Neural cell (in vitro differentiated cells): ENCODE results near the gene FRK.

Experiments used
- EP300 ChIP-seq: fragments of 450-650 bp; conservative IDR thresholded peaks from 2 replicates; pipeline ENCODE4 v1.6.1; 2014; ENCODE audit warnings: antibody characterized with exemption, mild to moderate bottlenecking, moderate library complexity; ENCODE audit not compliant: poor library complexity, severe bottlenecking
- EZH2 ChIP-seq: fragments of 200-600, 300-800 bp; shearing (Covaris generic), sonication (generic); IDR thresholded peaks from 2 replicates; pipeline ENCODE4 v1.6.1; 2014; ENCODE audit warnings: antibody characterized with exemption, low read length, borderline replicate concordance, mild to moderate bottlenecking; ENCODE audit not compliant: insufficient read depth, poor library complexity, severe bottlenecking
- TAF1 ChIP-seq: IDR thresholded peaks from 2 replicates; pipeline ENCODE4 v1.6.1; 2012; ENCODE audit warnings: low read depth
- TF ChIP-seq, protein P1 (sequence below): fragments of 450-650 bp; IDR thresholded peaks from 2 replicates; pipeline ENCODE4 v1.5.1; 2014; ENCODE audit warnings: antibody characterized with exemption, mild to moderate bottlenecking, moderate library complexity; ENCODE audit not compliant: poor library complexity, severe bottlenecking

DNA sequence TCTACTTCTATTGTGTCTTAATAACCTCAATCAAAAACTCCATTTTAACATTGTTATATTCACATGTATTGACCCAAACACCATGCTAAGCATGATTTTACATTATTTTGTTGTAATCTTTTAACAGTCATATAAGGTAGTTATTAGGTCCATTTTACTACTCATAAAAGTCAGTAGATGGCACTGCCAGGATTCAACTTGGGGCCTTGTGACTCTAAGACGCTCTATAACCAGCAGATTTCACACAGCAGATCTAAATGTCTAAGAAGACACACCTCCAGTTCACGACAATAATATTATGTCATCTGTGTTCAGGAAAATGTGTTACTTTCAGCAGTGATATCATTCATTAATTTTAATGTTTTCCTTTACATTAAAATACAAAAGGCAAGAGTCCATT, 88.0 kb downstream of the FRK start:
- no peak for TF ChIP-seq EP300
- TF ChIP-seq, protein P1, sequence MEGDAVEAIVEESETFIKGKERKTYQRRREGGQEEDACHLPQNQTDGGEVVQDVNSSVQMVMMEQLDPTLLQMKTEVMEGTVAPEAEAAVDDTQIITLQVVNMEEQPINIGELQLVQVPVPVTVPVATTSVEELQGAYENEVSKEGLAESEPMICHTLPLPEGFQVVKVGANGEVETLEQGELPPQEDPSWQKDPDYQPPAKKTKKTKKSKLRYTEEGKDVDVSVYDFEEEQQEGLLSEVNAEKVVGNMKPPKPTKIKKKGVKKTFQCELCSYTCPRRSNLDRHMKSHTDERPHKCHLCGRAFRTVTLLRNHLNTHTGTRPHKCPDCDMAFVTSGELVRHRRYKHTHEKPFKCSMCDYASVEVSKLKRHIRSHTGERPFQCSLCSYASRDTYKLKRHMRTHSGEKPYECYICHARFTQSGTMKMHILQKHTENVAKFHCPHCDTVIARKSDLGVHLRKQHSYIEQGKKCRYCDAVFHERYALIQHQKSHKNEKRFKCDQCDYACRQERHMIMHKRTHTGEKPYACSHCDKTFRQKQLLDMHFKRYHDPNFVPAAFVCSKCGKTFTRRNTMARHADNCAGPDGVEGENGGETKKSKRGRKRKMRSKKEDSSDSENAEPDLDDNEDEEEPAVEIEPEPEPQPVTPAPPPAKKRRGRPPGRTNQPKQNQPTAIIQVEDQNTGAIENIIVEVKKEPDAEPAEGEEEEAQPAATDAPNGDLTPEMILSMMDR, result no peak
- no peak for TF ChIP-seq EZH2
- TF ChIP-seq TAF1, result no peak
